H1 (cell line): Measurements from ENCODE around the gene SSMEM1. TPM values are rescaled to one million over a fixed set of nuclear protein-coding genes. Genes with fewer than 3 reads are reported as not detected.

ENCODE experiments used
- CTCF ChIA-PET: fragments of 300-600 bp; sonication (Branson Sonifier 250); formaldehyde crosslinking; loops from one replicate; lab custom pipeline; 2021; ENCODE audit not compliant: partially characterized antibody; lab: Charles Lee
- POLR2A ChIA-PET: fragments of 300-600 bp; sonication (Branson Sonifier 250); formaldehyde crosslinking; loops from one replicate; lab custom pipeline; 2021; ENCODE audit warnings: inconsistent platforms; ENCODE audit not compliant: partially characterized antibody; lab: Charles Lee
- DNase-seq, 2 experiments: peaks; one replicate each; pipeline versions ENCODE4 v3.0.0 to v3.0.0-alpha.2; 2010 to 2022; ENCODE audit warnings: low spot score in 2 of 2, low read depth in 1 of 2, mixed read lengths in 1 of 2
- FAIRE-seq: peaks from 2 replicates; lab custom pipeline; 2011; peaks lifted over from hg19 to GRCh38; lab: Jason Lieb, UNC
- H2AFZ ChIP-seq: 2 replicates; pipeline ENCODE4 v1.8.1; 2012; ENCODE audit warnings: low read length, inconsistent platforms
- H2AK5ac ChIP-seq: 2 replicates; pipeline ENCODE4 v1.6.1; 2013; ENCODE audit warnings: low read depth, low read length
- H2BK120ac ChIP-seq: replicated peaks from 2 replicates; pipeline ENCODE3; 2013; ENCODE audit warnings: low read depth, low read length, inconsistent platforms
- H2BK12ac ChIP-seq: 2 replicates; pipeline ENCODE4 v1.6.1; 2013; ENCODE audit warnings: low read depth, low read length
- H2BK15ac ChIP-seq: 2 replicates; pipeline ENCODE4 v1.6.1; 2013; ENCODE audit warnings: low read length
- H2BK20ac ChIP-seq: 2 replicates; pipeline ENCODE4 v1.6.1; 2013; ENCODE audit warnings: low read length
- H2BK5ac ChIP-seq: 2 replicates; pipeline ENCODE4 v1.6.1; 2013; ENCODE audit warnings: low read depth, low read length
- H3K14ac ChIP-seq: 2 replicates; pipeline ENCODE4 v1.6.1; 2013; ENCODE audit warnings: inconsistent platforms; ENCODE audit not compliant: insufficient read length
- H3K18ac ChIP-seq: 2 replicates; pipeline ENCODE4 v1.6.1; 2013; ENCODE audit warnings: low read length; ENCODE audit errors: extremely low read depth
- H3K23ac ChIP-seq: 2 replicates; pipeline ENCODE4 v1.6.1; 2013; ENCODE audit warnings: inconsistent platforms; ENCODE audit not compliant: insufficient read length
- H3K23me2 ChIP-seq: 2 replicates; pipeline ENCODE4 v1.6.1; 2013; ENCODE audit warnings: low read depth, low read length
- H3K27ac ChIP-seq: 2 replicates; pipeline ENCODE4 v1.6.1; 2011; ENCODE audit warnings: low read depth, low read length, inconsistent platforms
- H3K27me3 ChIP-seq, 4 experiments: replicated peaks in 1 of 4; 1 replicate in 1 of 4; 2 replicates in 3 of 4; pipeline versions ENCODE4 v1.6.1 to v1.8.1; 2011 to 2013; ENCODE audit warnings: low read length in 3 of 4, mild to moderate bottlenecking in 3 of 4, inconsistent platforms in 2 of 4, mixed read lengths in 2 of 4, moderate library complexity in 1 of 4; ENCODE audit not compliant: control insufficient read depth in 3 of 4, insufficient read depth in 3 of 4; ENCODE audit errors: extremely low read depth in 1 of 4
- H3K36me3 ChIP-seq, 4 experiments: 2 replicates each; pipeline versions ENCODE4 v1.6.1 to v1.8.1; 2011 to 2013; ENCODE audit warnings: mild to moderate bottlenecking in 4 of 4, low read length in 3 of 4, moderate library complexity in 2 of 4, control low read depth in 1 of 4, inconsistent platforms in 1 of 4; ENCODE audit not compliant: insufficient read depth in 4 of 4, control insufficient read depth in 2 of 4
- H3K4ac ChIP-seq: replicated peaks from 2 replicates; pipeline ENCODE3; 2013; ENCODE audit warnings: low read length, low read depth, mixed read lengths, inconsistent platforms; ENCODE audit not compliant: insufficient read length
- H3K4me1 ChIP-seq, 4 experiments: replicated peaks in 1 of 4; 1 replicate in 1 of 4; 2 replicates in 3 of 4; pipeline versions ENCODE4 v1.6.1 to v1.8.1; 2011 to 2013; ENCODE audit warnings: low read length in 3 of 4, inconsistent platforms in 2 of 4, mixed read lengths in 1 of 4; ENCODE audit not compliant: insufficient read depth in 4 of 4, control insufficient read depth in 3 of 4
- H3K4me2 ChIP-seq, 2 experiments: 2 replicates each; pipeline versions ENCODE4 v1.6.1 to v1.8.1; 2011 to 2013; ENCODE audit warnings: low read depth in 2 of 2, low read length in 2 of 2, control low read depth in 1 of 2, inconsistent platforms in 1 of 2, mild to moderate bottlenecking in 1 of 2; ENCODE audit not compliant: insufficient read depth in 1 of 2
- H3K4me3 ChIP-seq, 4 experiments: fragments of 200-600, 300-600 bp in 1 of 4; sonication (generic), shearing (Covaris generic), sonication (Bioruptor Twin) in 1 of 4; 2 replicates each; pipeline versions ENCODE4 v1.5.1 to v1.8.1; 2011 to 2016; ENCODE audit warnings: low read length in 4 of 4, low read depth in 3 of 4, control low read depth in 2 of 4, inconsistent platforms in 2 of 4, mild to moderate bottlenecking in 2 of 4, mixed read lengths in 1 of 4, moderate library complexity in 1 of 4; ENCODE audit not compliant: insufficient read depth in 2 of 4; ENCODE audit errors: extremely low read depth in 1 of 4
- H3K56ac ChIP-seq: replicated peaks from 2 replicates; pipeline ENCODE3; 2013; ENCODE audit warnings: low read depth, mild to moderate bottlenecking, mixed read lengths, low read length, inconsistent platforms; ENCODE audit not compliant: insufficient read length
- H3K79me1 ChIP-seq: 2 replicates; pipeline ENCODE4 v1.6.1; 2013; ENCODE audit warnings: low read depth, low read length, control low read depth
- H3K79me2 ChIP-seq, 2 experiments: 2 replicates each; pipeline versions ENCODE4 v1.6.1 to v1.8.1; 2012 to 2013; ENCODE audit warnings: low read length in 2 of 2, mild to moderate bottlenecking in 2 of 2, inconsistent platforms in 1 of 2; ENCODE audit not compliant: insufficient read depth in 2 of 2, control insufficient read depth in 1 of 2
- H3K9ac ChIP-seq, 4 experiments: replicated peaks in 1 of 4; 1 replicate in 1 of 4; 2 replicates in 3 of 4; pipeline versions ENCODE4 v1.6.1 to v1.8.1; 2011 to 2013; ENCODE audit warnings: low read depth in 3 of 4, low read length in 3 of 4, control low read depth in 2 of 4, mild to moderate bottlenecking in 2 of 4, moderate library complexity in 2 of 4, inconsistent platforms in 1 of 4; ENCODE audit errors: extremely low read depth in 1 of 4
- H3K9me3 ChIP-seq, 2 experiments: 2 replicates each; pipeline versions ENCODE4 v1.6.1 to v1.8.1; 2012 to 2013; ENCODE audit warnings: mild to moderate bottlenecking in 2 of 2, moderate library complexity in 2 of 2, control low read depth in 1 of 2, inconsistent platforms in 1 of 2, low read depth in 1 of 2, low read length in 1 of 2, mixed read lengths in 1 of 2; ENCODE audit not compliant: insufficient read depth in 2 of 2
- H4K20me1 ChIP-seq, 2 experiments: replicated peaks in 1 of 2; 2 replicates each; pipeline versions ENCODE3 to v1.8.1; 2011 to 2013; ENCODE audit warnings: inconsistent platforms in 2 of 2, low read length in 2 of 2, mild to moderate bottlenecking in 1 of 2; ENCODE audit not compliant: insufficient read depth in 2 of 2, control insufficient read depth in 1 of 2
- H4K5ac ChIP-seq: 2 replicates; pipeline ENCODE4 v1.6.1; 2013; ENCODE audit warnings: low read length, low read depth, mixed read lengths, inconsistent platforms; ENCODE audit not compliant: insufficient read length
- H4K8ac ChIP-seq: 2 replicates; pipeline ENCODE4 v1.8.0; 2013; ENCODE audit warnings: mild to moderate bottlenecking, moderate library complexity, low read length, inconsistent platforms; ENCODE audit not compliant: insufficient read depth; ENCODE audit errors: extremely low read depth
- H4K91ac ChIP-seq: replicated peaks from 2 replicates; pipeline ENCODE3; 2013; ENCODE audit warnings: low read length, mixed read lengths, inconsistent platforms; ENCODE audit not compliant: insufficient read length
- BCL11A ChIP-seq, 2 experiments: IDR thresholded peaks; one replicate each; pipeline ENCODE4 v1.6.1; 2011; ENCODE audit warnings: low read depth in 2 of 2, low read length in 2 of 2, mild to moderate bottlenecking in 2 of 2
- CBX5 ChIP-seq: fragments of 300-800, 300-1000 bp; sonication (generic); IDR thresholded peaks from 2 replicates; pipeline ENCODE4 v1.7.1; 2016; ENCODE audit warnings: antibody characterized with exemption, low read length, low read depth
- CHD2 ChIP-seq: IDR thresholded peaks from 2 replicates; pipeline ENCODE4 v1.6.1; 2012; ENCODE audit warnings: low read length, improper control_type of control experiment
- EZH2 ChIP-seq: fragments of 200-600 bp; sonication (generic); IDR thresholded peaks from 2 replicates; pipeline ENCODE4 v1.7.1; 2012; ENCODE audit warnings: low read depth, mild to moderate bottlenecking, moderate library complexity, low read length, inconsistent platforms; ENCODE audit not compliant: severe bottlenecking
- FOSL1 ChIP-seq: IDR thresholded peaks from 2 replicates; pipeline ENCODE4 v1.6.1; 2011; ENCODE audit warnings: mild to moderate bottlenecking, low read depth, low read length, moderate library complexity; ENCODE audit not compliant: insufficient read depth
- NRF1 ChIP-seq: IDR thresholded peaks from 2 replicates; pipeline ENCODE4 v1.6.1; 2011; ENCODE audit warnings: mild to moderate bottlenecking, low read depth, low read length, improper control_type of control experiment
- RNF2 ChIP-seq: fragments of 200-900, 300-1000 bp; sonication (generic); IDR thresholded peaks from 2 replicates; pipeline ENCODE4 v1.7.1; 2016; ENCODE audit warnings: borderline replicate concordance, low read depth, mild to moderate bottlenecking, antibody characterized with exemption, low read length; ENCODE audit not compliant: poor library complexity, severe bottlenecking; ENCODE audit errors: missing control alignments
- SIN3A ChIP-seq, 2 experiments: IDR thresholded peaks in 1 of 2; conservative IDR thresholded peaks in 1 of 2; 2 replicates each; pipeline ENCODE4 v1.6.1; 2011 to 2012; ENCODE audit warnings: low read length in 2 of 2, improper control_type of control experiment in 1 of 2, low read depth in 1 of 2, mild to moderate bottlenecking in 1 of 2
- whole genome bisulfite sequencing, 2 experiments: shearing (Covaris generic) in 1 of 2; methylation state at CpG; one replicate each; pipeline versions ENCODE4 v1.1.6 to v1.1.7; 2013 to 2015; ENCODE audit warnings: low lambda C conversion rate in 2 of 2, mixed read lengths in 2 of 2, inconsistent platforms in 1 of 2, low coverage in 1 of 2, missing lambda C conversion rate in 1 of 2; ENCODE audit not compliant: insufficient replicate concordance in 2 of 2, insufficient coverage in 1 of 2, insufficient read length in 1 of 2; ENCODE audit errors: extremely low coverage in 1 of 2, missing lambda C conversion rate in 1 of 2; 5-methylcytosine and 5-hydroxymethylcytosine counted together
- polyA plus RNA-seq, 7 experiments: library from polyadenylated mRNA; depleted of rRNA in 3 of 7; stranded (reverse) in 5 of 7; unstranded in 2 of 7; fragments of >200 nt in 5 of 7; fragments of 200-250 nt in 2 of 7; gene quantifications; 1 replicate in 5 of 7; 2 replicates in 1 of 7; 4 replicates in 1 of 7; pipeline versions ENCODE4 v1.2.1 to v1.2.3, GENCODE V29; 2011 to 2013; ENCODE audit warnings: missing spikeins in 2 of 7, mixed read lengths in 2 of 7
- total RNA-seq: library from RNA; stranded (reverse); fragmentation: NEBNext Ultra II Directional; extraction: Animal tissue kit (Norgen Biotek cat#: 25700); gene quantifications from 2 replicates; pipeline ENCODE4 v1.2.1, GENCODE V29; 2021

SSMEM1 gene
- total and polyA plus RNA-seq, 2 of the 8 experiments (the other 6 are each of a cell fraction or from before 2014, with no cell fraction given): not detected

DNA sequence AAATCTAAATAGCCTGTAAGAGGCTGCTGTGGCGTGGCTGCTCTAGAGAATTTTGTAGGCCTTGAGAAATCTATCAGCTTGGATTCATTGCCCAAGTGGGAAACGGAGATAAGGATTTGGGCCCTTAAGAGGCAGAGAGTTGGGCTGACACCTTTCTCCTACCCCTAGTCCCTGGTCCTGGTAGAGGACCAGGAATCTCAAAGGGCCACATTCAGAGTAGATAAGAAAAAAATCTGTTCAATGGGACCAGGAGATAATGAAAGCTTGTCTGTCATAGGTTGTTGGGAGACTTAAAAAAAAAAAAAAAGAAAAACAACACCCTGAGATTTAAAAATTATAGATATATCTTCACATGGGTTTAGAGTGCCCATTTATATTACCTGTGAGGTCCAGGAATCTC is 20.3 kb upstream of the SSMEM1 start:
- FAIRE-seq (no peak), DNase-seq (no peak)
- ChIA-PET CTCF (interaction anchor here (0.6 to 1.0 kb wide), 6 partner anchors 11 to 118 kb away, joined by 3 read pairs; partner anchors contain the start of gene TMEM209), POLR2A (interaction anchor here (1.6 kb wide), 1 partner anchor 18 kb away, joined by 5 read pairs; the partner anchor contains the start of gene TMEM209)
- Histone ChIP-seq H3K23ac (no peak overlapping the region), H3K27me3 (peaks cover 0 to 1% (median 0%) of the 10 kb centered on the region in 4 experiments; a peak in 1 of 7 replicates), H2BK5ac (no peak overlapping the region), H2AK5ac (no peak overlapping the region), H2BK12ac (no peak overlapping the region), H3K4me3 (no peak overlapping the region), H3K27ac (no peak overlapping the region), H3K18ac (no peak overlapping the region), H3K56ac (no peak overlapping the region), H2BK20ac (no peak overlapping the region), H2BK15ac (no peak overlapping the region), H2AFZ (no peak overlapping the region), H3K79me2 (no peaks in the 10 kb centered on the region), H3K4ac (no peak overlapping the region), H3K9me3 (no peaks in the 10 kb centered on the region), H3K23me2 (no peaks in the 10 kb centered on the region), H3K4me1 (no peaks in the 10 kb centered on the region), H3K36me3 (peaks cover 2 to 41% (median 22%) of the 10 kb centered on the region in 4 experiments; a peak in 7 of 8 replicates), H3K14ac (no peak overlapping the region), H4K20me1 (no peaks in the 10 kb centered on the region), H2BK120ac (no peak overlapping the region), H3K4me2 (no peak overlapping the region), H4K8ac (no peak overlapping the region), H3K9ac (no peak overlapping the region), H3K79me1 (no peaks in the 10 kb centered on the region), H4K91ac (no peak overlapping the region), H4K5ac (no peak overlapping the region)
- 82% methylated on average over 2 of the region's 2 CpGs; no CpG with 5 or more reads in 1 of the 2 experiments for WGBS, 2 experiments
- no peak for TF ChIP-seq CBX5
- no peak for TF ChIP-seq BCL11A (IDR thresholded peaks at IDR 0.05; ENCODE audit: low read depth in 2 of 2, low read length in 2 of 2)
- no peak for TF ChIP-seq EZH2
- TF ChIP-seq NRF1: no peak
- TF ChIP-seq CHD2: no peak
- TF ChIP-seq RNF2: no peak
- TF ChIP-seq FOSL1: no peak
- TF ChIP-seq SIN3A (conservative IDR thresholded peaks at IDR 0.05 in 1 of 2, IDR thresholded peaks at IDR 0.05 in 1 of 2; ENCODE audit: low read depth in 1 of 2, low read length in 2 of 2): no peak
